Mesodermal cell (in vitro differentiated cells): ENCODE results near the gene FAM217B.

Source experiments
- H3K27ac ChIP-seq: 2 replicates; pipeline ENCODE4 v1.7.0; 2013; ENCODE audit warnings: mild to moderate bottlenecking, low read depth, low read length, moderate library complexity; ENCODE audit not compliant: severe bottlenecking
- H3K36me3 ChIP-seq: 2 replicates; pipeline ENCODE4 v1.7.1; 2013; ENCODE audit warnings: mild to moderate bottlenecking, low read length, moderate library complexity; ENCODE audit not compliant: control insufficient read depth, insufficient read depth
- H3K4me1 ChIP-seq: one replicate; pipeline ENCODE4 v1.7.1; 2013; ENCODE audit warnings: mild to moderate bottlenecking, low read length; ENCODE audit not compliant: insufficient read depth, control insufficient read depth, poor library complexity, severe bottlenecking
- H3K4me3 ChIP-seq: 2 replicates; pipeline ENCODE4 v1.7.0; 2013; ENCODE audit warnings: low read length, control low read depth, mild to moderate bottlenecking; ENCODE audit not compliant: insufficient read depth, poor library complexity, severe bottlenecking; ENCODE audit errors: extremely low read depth
- H3K9me3 ChIP-seq: 2 replicates; pipeline ENCODE4 v1.7.1; 2013; ENCODE audit warnings: mild to moderate bottlenecking, low read length, moderate library complexity; ENCODE audit not compliant: control insufficient read depth
- WGBS, 2 experiments: methylation state at CpG; one replicate each; pipeline ENCODE4 v1.1.5; 2013; ENCODE audit warnings: missing lambda C conversion rate in 2 of 2; ENCODE audit not compliant: insufficient coverage in 2 of 2; 5-methylcytosine and 5-hydroxymethylcytosine counted together

The FAM217B gene

DNA sequence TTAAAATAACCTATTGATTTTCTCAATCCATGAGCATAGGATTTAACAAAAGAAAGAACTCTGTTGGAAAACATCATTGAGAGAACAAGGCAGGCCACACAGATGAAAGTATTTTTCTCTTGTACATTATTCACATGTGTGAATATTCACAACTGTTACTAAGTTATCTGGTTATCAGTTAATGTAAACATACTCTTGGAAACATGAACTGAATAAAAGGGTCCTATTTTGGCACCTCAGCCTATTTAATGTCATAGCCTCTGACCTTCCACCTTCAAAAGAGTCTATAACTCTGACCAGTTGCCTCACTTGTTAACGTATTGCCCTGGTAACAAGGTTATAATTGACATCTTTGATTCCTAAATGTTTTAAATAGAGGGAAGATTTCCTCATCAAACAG is 14.8 kb upstream of the FAM217B start:
- H3K27ac ChIP-seq = no peak overlapping the region
- no peaks in the 10 kb centered on the region for H3K9me3 ChIP-seq
- no peaks in the 10 kb centered on the region for H3K4me1 ChIP-seq
- no peak overlapping the region for H3K4me3 ChIP-seq
- no CpG with 5 or more reads among the region's 1 CpG for WGBS, 2 experiments
- H3K36me3 ChIP-seq = no peaks in the 10 kb centered on the region

DNA sequence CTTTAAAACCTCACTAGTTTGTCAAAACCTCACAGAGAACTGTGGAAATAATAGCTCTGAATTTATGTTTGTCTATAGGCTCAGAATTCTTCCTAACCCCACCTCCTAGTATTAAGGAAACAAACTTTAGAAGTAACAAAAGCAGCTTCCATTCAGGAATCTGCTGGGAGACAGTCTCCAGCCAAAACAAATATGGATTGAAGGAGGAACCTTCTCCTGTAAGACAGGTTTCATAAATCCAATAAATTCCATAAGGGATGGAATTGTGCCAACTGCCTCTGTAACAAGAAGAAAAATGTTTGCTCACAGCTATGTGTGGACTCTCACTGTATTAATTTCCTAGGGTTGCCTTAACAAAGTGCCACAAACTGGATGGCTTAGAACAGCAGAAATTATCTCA is 14.3 kb upstream of the FAM217B start:
- Histone ChIP-seq H3K36me3 (no peaks in the 10 kb centered on the region), H3K27ac (no peak overlapping the region), H3K4me3 (no peak overlapping the region), H3K4me1 (no peaks in the 10 kb centered on the region), H3K9me3 (no peaks in the 10 kb centered on the region)

DNA sequence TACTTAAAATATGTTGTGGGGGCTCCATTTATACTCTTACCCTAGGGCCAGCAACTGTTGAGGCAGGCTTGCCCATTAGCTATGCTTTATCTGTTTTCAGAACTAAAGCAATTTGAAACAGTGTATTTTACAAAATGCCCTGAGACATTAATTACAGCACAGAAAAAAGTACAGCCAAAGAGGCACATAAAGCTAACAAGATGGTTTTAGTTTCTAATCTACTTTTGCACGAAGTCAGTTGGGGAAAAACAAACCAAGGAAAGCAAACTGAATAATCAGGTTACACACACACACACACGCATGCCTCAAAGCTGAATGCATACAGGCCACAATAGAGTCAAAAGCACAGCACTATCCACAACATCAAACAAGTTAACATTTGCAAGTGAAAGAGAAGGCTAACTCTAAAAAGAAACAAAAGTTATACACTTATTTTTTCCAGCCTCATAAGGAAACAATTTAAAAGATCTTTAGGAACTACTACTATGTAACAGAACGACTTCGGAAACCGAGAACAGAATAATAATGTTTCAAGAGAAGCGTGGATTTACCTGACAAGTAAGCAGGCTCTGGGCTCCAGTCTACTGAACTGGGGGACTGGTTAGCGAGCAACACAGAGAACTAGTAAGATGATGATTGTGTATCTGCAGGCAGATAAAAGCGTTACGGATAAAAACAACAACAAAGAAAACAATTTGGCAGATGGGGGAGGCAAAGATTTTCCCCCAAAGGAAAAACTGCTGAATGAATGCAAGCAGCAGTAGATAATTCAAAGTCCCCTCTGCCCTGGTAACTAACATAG is 8.5 kb upstream of the FAM217B start:
- 77 to 86% methylated on average over 7 to 8 of the region's 9 CpGs for WGBS, 2 experiments
- H3K4me3 ChIP-seq = no peak overlapping the region
- H3K36me3 ChIP-seq = no peaks in the 10 kb centered on the region
- H3K27ac ChIP-seq = no peak overlapping the region
- no peaks in the 10 kb centered on the region for H3K4me1 ChIP-seq
- H3K9me3 ChIP-seq = no peaks in the 10 kb centered on the region

DNA sequence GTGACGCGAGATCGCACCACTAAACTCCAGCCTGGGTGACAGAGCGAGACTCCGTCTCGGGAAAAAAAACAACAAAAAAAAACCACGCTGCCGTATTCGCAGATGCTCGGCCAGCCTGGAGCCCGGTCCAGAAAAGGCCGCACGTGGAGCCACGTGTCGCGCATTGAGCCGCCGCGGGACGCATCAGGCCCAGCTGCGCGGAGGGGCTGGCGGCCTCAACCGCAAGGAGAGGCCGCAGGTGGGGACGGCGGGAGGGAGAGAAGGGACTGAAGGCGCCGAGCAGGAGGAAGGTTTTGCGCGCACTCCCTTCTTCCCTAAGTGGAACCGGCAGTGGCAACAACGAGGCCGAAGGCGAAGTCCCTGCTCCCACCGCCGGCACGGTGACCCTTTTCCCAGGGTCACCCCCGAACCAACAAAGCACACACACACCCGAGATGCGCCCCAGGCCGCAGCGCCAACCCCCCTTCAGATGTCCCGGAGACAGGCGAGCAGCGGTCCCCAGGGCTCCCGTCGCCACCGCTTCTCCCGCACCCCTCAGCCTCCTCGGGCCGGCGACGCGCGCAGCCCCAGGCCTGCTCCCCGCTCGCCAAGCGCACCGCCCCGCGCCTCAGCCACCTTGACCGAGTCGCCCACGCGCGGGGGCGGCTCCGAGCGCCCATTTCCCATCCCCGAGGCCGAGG is 7.4 kb upstream of the FAM217B start:
- peaks cover 2% of the 10 kb centered on the region for H3K4me1 ChIP-seq
- 96 to 97% methylated on average over 63 to 68 of the region's 72 CpGs for WGBS, 2 experiments
- no peak overlapping the region for H3K4me3 ChIP-seq
- H3K27ac ChIP-seq = no peak overlapping the region
- no peaks in the 10 kb centered on the region for H3K36me3 ChIP-seq
- H3K9me3 ChIP-seq = no peaks in the 10 kb centered on the region

DNA sequence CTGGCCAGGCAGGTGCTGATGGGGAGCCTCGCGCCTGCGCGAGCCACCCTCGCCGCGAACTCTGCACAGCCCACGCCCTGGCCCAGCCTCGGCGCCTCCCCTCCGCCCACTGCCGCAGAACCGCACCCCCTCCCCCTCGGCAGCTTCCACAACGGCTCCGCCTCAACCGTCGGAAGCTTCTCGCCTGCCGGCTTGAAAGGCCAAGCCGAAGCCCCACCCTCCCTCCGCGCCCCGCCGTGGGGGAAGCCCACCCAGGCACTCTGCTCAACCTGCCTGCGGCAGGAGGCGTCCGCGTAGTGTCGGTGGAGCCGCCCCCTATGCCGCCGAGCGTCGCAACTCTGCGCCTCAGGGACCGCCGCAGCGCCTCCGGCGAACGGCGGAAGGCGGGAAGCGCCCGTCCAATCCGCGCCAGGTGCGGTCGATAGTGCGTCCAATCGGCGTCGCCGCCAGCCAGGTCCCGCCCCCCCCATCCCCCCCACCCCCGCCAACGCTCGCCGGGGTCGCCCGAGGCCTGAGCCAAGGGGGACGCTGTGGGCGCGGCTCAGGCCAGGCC is 6.8 kb upstream of the FAM217B start, which contains the start of gene SYCP2:
SYCP2 (minus strand) TSS at position 342 of the 553 bp plus-strand sequence. CDS start 11,224 bp downstream, outside the sequence.
- WGBS, 2 experiments = 93 to 98% methylated on average over 36 to 37 of the region's 65 CpGs
- Histone ChIP-seq H3K4me3 (peak within 1 kb of the TSS; percentile 34), H3K9me3 (no peaks in the 10 kb centered on the region), H3K27ac (no peak within 1 kb of the TSS), H3K36me3 (no peaks in the 10 kb centered on the region), H3K4me1 (peaks cover 8% of the 10 kb centered on the region)

DNA sequence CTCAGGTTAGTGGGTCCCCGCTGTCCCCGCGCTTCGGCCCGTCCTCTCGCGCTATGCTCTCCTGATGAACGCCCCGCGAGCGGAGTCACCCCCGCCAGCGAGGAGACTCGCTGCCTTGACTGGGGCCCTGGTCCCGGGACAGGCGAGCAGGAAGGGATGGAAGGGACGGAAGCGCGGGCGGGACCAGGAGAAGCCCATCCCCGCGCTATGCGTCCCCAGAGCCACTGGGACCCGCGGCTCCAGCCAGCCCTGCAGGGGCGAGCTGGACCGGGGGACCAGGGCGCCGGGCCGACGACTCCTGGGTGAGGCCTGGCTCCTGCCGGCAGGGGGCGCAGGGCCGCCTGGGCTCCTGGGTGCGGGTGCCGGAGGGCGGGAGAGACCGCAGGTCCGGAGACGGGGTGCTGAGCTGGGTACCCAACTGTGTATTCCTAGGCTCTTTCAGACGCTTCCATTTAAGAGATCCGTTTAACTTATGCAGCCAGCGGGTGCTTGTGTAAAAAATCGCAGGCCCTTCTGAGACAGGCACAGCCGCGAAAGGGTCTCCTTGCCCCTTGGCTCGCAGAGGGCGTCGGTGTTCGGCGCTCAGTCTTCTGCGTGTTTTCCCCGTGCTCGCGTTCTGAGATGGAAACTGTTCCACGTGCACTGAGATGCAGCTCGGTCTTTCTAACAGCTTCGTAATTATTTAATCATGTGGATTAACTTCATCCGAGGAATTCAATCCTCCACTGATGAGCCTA is 6.2 kb upstream of the FAM217B start:
- H3K4me3 ChIP-seq = peak overlapping the region; percentile 34
- no peaks in the 10 kb centered on the region for H3K36me3 ChIP-seq
- peaks cover 11% of the 10 kb centered on the region for H3K4me1 ChIP-seq
- H3K9me3 ChIP-seq = no peaks in the 10 kb centered on the region
- no peak overlapping the region for H3K27ac ChIP-seq
- 8 to 9% methylated on average over 36 to 57 of the region's 59 CpGs for WGBS, 2 experiments

DNA sequence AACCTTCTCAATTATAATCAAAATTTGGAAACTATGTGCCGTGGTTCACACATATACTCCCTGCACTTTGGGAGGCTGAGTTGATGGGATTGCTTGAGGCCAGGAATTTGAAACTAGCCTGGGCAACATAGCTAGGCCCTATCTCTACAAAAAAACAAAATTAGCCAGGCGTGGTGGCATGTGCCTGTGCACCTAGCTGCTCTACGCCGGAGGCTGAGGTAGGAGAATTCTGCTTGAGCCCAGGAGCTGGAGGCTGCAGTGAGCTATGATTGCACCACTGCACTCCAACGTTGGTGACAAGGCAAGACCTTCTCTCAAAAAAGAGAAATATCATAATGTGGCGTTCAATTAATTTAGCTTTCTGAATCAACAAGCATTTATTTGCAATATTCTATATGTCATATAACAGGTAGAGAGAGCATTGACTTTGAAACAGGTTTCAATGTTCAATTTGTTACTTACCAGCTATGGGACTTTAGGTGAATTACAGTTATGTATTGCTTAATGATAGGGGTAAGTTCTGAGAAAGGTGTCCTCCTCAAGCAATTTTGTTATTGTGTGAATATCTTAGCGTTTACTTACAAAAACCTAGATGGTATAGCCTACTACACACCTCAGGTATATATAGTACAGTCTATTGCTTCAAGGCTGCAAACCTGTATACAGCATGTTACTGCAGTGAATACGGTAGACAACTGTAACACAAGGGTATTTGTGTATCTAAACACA is 4.6 kb upstream of the FAM217B start:
- WGBS, 2 experiments = 93 to 94% methylated on average over 2 to 3 of the region's 8 CpGs
- H3K36me3 ChIP-seq = no peaks in the 10 kb centered on the region
- H3K9me3 ChIP-seq = no peaks in the 10 kb centered on the region
- H3K4me1 ChIP-seq = peaks cover 11% of the 10 kb centered on the region
- no peak overlapping the region for H3K4me3 ChIP-seq
- no peak overlapping the region for H3K27ac ChIP-seq

DNA sequence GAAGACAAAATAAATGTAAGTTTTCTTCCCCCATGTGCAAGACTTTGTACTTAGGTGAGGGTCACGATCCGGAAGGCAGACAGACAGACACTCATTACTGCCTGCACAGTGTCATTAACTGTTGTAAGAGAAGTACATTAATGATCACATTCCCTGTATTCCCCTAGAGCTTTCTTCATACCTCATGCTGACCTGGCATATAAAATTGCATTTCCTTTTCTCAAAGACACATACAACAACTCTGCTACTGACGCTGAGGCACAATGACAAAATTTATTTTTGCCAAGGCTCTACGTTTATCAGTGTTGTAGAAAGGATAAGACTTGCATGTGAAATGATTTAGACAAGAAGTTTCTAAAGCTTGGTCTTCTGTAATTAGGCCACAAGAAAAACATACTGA is 3.8 kb upstream of the FAM217B start:
- Histone ChIP-seq H3K4me1 (peaks cover 11% of the 10 kb centered on the region), H3K9me3 (no peaks in the 10 kb centered on the region), H3K36me3 (no peaks in the 10 kb centered on the region), H3K4me3 (no peak overlapping the region), H3K27ac (no peak overlapping the region)
- WGBS, 2 experiments = 100% methylated on average over 2 of the region's 4 CpGs; no CpG with 5 or more reads in 1 of the 2 experiments

DNA sequence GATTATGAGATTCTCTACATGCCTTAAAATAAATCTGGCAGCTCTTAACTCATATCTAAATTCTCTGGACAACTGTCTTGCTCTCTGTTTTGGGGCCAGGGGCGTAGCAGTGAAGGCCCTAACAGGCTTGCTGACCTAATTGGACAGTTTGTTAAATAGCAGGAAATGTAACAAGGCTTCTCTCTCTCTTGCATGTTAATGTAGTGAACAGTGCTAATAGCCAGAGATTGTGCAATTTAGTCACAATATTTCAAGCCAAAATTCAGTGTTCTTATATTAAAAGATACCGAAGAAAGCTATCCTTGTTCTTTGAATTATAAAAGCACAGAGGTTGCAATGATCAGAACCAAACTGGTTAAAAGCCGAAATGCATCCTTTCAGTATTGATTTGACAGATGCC is 3.0 kb upstream of the FAM217B start:
- no peak overlapping the region for H3K27ac ChIP-seq
- 90% methylated on average over 3 of the region's 3 CpGs; no CpG with 5 or more reads in 1 of the 2 experiments for WGBS, 2 experiments
- H3K36me3 ChIP-seq = peaks cover 2% of the 10 kb centered on the region
- H3K4me1 ChIP-seq = peaks cover 11% of the 10 kb centered on the region
- H3K9me3 ChIP-seq = no peaks in the 10 kb centered on the region
- no peak overlapping the region for H3K4me3 ChIP-seq

DNA sequence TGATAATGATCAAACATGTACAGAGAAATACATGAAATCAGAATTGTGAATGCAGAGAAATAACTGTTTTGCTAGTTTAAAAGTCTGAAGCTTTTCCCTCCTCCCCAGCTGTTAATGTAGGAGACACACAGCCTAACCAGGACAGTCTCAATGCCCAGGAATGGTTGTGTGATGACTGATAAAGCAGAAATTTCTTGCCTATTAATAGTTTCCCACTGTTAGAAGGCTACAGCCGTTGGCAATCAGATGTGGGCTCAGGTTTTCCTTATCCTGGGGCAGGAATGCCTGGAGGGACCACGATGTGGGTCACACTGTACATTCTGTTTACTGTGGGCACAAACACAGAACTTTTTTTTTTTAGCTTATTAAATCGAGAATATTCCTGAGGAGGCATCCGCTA is 2.0 kb upstream of the FAM217B start:
- no peaks in the 10 kb centered on the region for H3K9me3 ChIP-seq
- no peak overlapping the region for H3K27ac ChIP-seq
- H3K4me3 ChIP-seq = peak overlapping the region; percentile 0
- peaks cover 4% of the 10 kb centered on the region for H3K36me3 ChIP-seq
- peaks cover 11% of the 10 kb centered on the region for H3K4me1 ChIP-seq
- 82 to 94% methylated on average over 3 to 4 of the region's 4 CpGs for WGBS, 2 experiments
